HUES48 (cell line): ENCODE measurements around the gene AMBRA1.

Experiments used
- H3K27ac ChIP-seq: one replicate; pipeline ENCODE4 v1.7.0; 2013; ENCODE audit warnings: low read depth, low read length, inconsistent platforms
- H3K27me3 ChIP-seq: 2 replicates; pipeline ENCODE4 v1.6.1; 2013; ENCODE audit warnings: mild to moderate bottlenecking, low read length; ENCODE audit not compliant: control insufficient read depth, insufficient read depth
- H3K36me3 ChIP-seq: 2 replicates; pipeline ENCODE4 v1.6.1; 2013; ENCODE audit warnings: low read length; ENCODE audit not compliant: control insufficient read depth, insufficient read depth
- H3K4me1 ChIP-seq: 2 replicates; pipeline ENCODE4 v1.6.1; 2013; ENCODE audit warnings: mild to moderate bottlenecking, low read length; ENCODE audit not compliant: control insufficient read depth, insufficient read depth
- H3K4me3 ChIP-seq: 2 replicates; pipeline ENCODE4 v1.5.1; 2013; ENCODE audit warnings: mild to moderate bottlenecking, low read depth, low read length
- H3K9ac ChIP-seq: 2 replicates; pipeline ENCODE4 v1.6.1; 2013; ENCODE audit warnings: mild to moderate bottlenecking, low read depth, low read length, moderate library complexity
- H3K9me3 ChIP-seq: 2 replicates; pipeline ENCODE4 v1.6.1; 2013; ENCODE audit warnings: low read length; ENCODE audit not compliant: control insufficient read depth, insufficient read depth

AMBRA1 gene, protein sequence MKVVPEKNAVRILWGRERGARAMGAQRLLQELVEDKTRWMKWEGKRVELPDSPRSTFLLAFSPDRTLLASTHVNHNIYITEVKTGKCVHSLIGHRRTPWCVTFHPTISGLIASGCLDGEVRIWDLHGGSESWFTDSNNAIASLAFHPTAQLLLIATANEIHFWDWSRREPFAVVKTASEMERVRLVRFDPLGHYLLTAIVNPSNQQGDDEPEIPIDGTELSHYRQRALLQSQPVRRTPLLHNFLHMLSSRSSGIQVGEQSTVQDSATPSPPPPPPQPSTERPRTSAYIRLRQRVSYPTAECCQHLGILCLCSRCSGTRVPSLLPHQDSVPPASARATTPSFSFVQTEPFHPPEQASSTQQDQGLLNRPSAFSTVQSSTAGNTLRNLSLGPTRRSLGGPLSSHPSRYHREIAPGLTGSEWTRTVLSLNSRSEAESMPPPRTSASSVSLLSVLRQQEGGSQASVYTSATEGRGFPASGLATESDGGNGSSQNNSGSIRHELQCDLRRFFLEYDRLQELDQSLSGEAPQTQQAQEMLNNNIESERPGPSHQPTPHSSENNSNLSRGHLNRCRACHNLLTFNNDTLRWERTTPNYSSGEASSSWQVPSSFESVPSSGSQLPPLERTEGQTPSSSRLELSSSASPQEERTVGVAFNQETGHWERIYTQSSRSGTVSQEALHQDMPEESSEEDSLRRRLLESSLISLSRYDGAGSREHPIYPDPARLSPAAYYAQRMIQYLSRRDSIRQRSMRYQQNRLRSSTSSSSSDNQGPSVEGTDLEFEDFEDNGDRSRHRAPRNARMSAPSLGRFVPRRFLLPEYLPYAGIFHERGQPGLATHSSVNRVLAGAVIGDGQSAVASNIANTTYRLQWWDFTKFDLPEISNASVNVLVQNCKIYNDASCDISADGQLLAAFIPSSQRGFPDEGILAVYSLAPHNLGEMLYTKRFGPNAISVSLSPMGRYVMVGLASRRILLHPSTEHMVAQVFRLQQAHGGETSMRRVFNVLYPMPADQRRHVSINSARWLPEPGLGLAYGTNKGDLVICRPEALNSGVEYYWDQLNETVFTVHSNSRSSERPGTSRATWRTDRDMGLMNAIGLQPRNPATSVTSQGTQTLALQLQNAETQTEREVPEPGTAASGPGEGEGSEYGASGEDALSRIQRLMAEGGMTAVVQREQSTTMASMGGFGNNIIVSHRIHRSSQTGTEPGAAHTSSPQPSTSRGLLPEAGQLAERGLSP (N-terminal part only)

DNA sequence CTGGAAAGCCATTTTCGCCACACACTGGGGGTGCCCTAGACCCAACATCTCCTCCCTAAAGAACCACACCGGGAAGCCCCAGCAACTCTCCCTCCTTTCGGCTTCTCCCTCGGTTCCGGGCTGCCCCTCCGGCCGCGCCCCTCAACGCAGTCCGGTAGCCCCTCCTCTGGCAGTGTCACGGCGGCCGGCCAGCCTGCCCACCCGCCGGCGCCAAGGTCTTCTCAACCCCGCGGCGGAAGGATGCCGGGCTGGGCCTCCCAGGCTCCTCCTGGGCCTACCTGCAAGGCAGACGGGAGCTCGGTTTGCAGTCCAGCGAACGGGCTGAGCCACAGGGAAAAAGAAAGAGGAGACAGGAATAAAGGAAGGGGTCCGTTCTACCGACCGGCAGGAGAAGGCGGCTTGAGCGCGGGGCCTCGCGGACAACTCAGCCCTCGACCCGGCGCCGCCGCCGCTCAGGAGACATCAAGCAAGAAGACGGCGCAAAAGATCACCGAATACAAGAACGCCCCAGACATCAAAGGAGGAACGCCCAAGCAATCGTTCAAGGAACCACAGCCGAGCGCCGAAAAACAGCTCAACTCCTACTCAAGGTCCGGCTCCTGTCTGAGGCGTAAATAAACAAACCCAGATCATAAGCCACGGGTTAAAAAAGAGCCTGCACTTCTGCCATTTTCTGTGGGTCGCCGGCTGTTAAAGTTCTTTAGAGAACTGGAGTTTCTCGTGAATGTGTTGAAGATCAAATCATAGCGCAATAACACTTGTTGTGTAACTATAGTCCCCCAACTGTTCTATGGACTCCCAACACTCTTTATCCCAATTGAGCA is at the start of gene AMBRA1:
AMBRA1 (minus strand) TSS at position 474 of the 824 bp plus-strand sequence. CDS start 45,643 bp downstream, outside the sequence.
- Histone ChIP-seq H3K36me3 (no peaks in the 10 kb centered on the region), H3K27me3 (no peaks in the 10 kb centered on the region), H3K4me3 (peak within 1 kb of the TSS; percentile 88), H3K9me3 (no peaks in the 10 kb centered on the region), H3K4me1 (peaks cover 8% of the 10 kb centered on the region), H3K27ac (peak within 1 kb of the TSS; percentile 89), H3K9ac (peak within 1 kb of the TSS; percentile 85)

DNA sequence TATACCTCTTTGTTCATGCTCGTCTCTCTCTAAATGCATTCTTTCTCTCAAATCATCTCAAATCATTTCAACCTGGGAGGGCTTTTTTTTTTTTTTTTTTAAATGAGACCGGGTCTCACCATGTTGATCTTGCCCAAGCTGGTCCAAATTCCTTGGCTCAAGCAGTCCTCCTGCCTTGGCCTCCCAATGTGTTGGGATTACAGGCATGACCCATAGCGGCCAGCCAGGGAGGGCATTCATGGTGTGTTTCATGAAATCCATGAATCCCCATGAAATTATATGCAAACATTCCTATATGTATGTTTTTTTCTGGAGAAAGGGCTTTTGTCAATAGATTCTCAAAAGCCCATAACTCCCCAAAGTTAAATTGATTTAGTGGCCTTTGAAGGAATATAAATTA is 49.7 kb upstream of the AMBRA1 start:
- Histone ChIP-seq H3K36me3 (peaks cover 46% of the 10 kb centered on the region), H3K27ac (no peak overlapping the region), H3K9ac (no peak overlapping the region), H3K9me3 (no peaks in the 10 kb centered on the region), H3K4me1 (no peaks in the 10 kb centered on the region), H3K4me3 (no peak overlapping the region), H3K27me3 (no peaks in the 10 kb centered on the region)

DNA sequence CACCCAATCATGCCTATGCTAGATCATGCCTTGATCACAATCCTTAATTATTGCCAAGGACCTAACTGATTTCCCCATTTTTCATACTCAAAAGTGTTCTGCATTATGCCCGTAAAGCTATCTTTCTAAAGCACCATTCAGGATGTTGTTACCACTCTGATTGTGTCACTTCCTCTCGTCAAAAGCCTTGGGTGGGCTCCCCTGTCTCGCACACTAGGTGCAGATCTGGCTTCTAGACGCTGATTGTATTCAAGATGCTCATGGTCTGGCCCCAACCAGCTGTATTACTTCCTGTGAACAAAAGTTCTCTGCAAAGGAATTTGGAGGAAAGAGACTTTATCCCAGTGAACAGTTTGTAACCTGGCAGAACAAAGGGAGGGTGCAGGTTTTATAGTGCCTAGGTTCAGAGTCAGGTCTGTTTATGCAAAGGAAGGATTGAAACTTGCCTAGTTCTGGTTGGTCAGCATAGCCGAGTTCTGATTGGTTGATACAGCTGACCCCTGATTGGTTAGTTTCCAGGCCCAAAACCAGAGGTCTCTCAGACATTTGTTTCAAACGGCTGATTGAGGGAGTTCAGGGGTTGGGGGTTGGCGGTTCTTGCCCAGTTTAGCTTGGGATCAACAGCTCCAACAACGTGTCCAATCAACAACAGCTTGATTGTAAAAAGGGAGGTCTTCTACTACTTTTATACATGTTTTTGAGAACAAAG is 49.0 kb upstream of the AMBRA1 start:
- Histone ChIP-seq H3K4me1 (no peaks in the 10 kb centered on the region), H3K4me3 (no peak overlapping the region), H3K27ac (no peak overlapping the region), H3K27me3 (no peaks in the 10 kb centered on the region), H3K9me3 (no peaks in the 10 kb centered on the region), H3K36me3 (peaks cover 44% of the 10 kb centered on the region), H3K9ac (no peak overlapping the region)

DNA sequence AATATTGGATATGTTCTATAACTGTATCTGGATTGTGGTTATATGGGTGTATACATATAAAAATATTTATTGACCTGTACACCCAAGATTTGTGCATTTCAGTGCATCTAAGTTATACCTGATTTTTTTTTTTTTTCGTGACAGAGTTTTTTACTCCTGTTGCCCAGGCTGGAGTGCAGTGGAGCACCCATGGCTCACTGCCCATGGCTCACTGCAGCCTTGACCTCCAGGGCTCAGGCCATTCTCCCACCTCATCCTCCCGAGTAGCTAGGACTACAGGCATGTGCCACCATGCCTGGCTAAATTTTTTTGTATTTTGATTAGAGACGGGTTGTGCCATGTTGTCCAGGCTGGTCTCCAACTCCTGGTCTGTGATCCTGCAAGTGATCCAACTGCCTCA is 47.8 kb upstream of the AMBRA1 start:
- no peak overlapping the region for H3K27ac ChIP-seq
- no peaks in the 10 kb centered on the region for H3K9me3 ChIP-seq
- peaks cover 36% of the 10 kb centered on the region for H3K36me3 ChIP-seq
- no peak overlapping the region for H3K9ac ChIP-seq
- H3K27me3 ChIP-seq = no peaks in the 10 kb centered on the region
- H3K4me1 ChIP-seq = no peaks in the 10 kb centered on the region
- no peak overlapping the region for H3K4me3 ChIP-seq

DNA sequence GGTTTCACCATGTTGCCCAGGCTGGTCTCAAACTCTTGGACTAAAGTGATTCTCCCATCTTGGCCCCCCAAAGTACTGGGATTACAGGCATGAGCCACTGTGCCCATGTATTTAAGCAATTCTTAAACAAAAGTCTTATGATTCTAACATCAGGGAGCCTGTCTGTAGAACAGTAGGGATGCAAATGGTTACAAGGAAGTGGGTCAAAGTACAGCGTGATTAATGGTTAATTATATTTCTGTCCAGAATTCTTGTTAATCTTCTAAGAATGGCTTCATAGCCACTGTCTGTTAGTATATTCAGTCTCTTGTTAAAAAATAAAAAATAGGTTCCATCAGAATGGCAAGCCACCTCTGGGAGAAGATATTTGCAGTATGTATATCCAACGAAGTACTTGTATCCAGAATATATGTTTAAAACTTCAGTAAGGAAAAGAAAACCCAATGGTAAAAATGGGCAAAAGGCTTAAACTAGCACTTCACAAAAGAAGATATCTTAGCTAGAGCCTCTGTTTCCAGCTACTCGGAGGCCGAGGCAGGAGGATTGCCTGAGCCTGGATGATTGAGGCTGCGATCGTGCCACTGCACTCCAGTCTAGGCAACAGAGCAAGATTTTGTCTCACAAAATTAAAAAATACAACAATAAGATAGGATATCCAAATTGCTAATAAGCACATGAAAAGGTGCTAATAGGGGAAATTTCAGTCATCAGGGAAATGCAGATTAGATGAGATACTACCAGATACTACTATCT is 46.4 kb upstream of the AMBRA1 start:
- H3K4me3 ChIP-seq = no peak overlapping the region
- H3K27ac ChIP-seq = no peak overlapping the region
- no peaks in the 10 kb centered on the region for H3K4me1 ChIP-seq
- H3K9me3 ChIP-seq = no peaks in the 10 kb centered on the region
- H3K9ac ChIP-seq = no peak overlapping the region
- H3K36me3 ChIP-seq = peaks cover 22% of the 10 kb centered on the region
- no peaks in the 10 kb centered on the region for H3K27me3 ChIP-seq

DNA sequence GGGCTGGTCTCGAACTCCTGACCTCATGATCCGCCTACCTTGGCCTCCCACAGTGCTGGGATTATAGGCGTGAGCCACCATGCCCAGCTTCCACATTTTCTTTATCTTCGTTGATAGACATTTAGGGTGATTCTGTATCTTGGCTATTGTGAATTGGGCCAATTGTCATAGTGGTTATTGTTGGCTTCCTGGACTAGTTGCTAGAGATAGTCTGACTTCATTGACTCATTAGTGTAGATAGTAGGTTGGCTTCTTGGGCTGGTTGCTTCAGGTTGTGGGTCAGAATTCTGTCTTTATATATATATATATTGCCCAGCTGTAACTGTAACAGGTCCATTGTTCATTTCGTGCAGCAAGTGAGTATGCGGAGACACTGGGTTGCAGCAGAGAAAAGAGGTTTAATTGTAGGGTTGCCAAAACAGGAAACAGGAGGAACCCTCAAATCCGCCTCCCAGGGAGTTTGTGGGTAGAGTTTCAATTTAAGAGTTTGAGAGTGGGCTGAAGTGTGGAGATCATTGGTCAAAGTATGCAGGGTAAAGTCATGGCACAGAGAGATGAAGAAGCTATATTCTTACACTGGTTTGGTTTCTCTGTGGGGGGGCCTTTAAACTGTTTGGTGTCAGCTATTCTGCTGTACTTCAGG is 45.5 kb upstream of the AMBRA1 start:
- no peak overlapping the region for H3K27ac ChIP-seq
- H3K4me3 ChIP-seq = no peak overlapping the region
- H3K9me3 ChIP-seq = no peaks in the 10 kb centered on the region
- no peak overlapping the region for H3K9ac ChIP-seq
- no peaks in the 10 kb centered on the region for H3K4me1 ChIP-seq
- peaks cover 13% of the 10 kb centered on the region for H3K36me3 ChIP-seq
- no peaks in the 10 kb centered on the region for H3K27me3 ChIP-seq

DNA sequence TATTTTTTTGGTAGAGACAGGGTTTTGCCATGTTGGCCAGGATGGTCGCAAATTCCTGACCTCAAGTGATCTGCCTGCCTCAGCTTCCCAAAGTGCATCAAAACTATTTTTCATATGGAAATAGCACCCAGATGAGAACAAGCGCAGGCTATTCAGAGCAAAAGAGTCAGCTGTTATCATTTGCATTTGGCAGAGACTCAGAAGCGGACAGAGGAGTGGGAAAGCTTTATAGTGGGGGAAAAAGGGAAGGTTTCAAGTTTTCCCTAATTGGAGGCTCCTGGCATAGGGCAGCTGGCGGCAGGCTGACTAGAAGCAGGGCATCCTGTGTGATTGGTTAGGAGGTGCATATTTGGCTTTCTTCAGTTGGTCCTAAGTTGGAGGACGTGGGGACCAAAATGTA is 43.7 kb upstream of the AMBRA1 start:
- Histone ChIP-seq H3K36me3 (peaks cover 12% of the 10 kb centered on the region), H3K27ac (no peak overlapping the region), H3K4me3 (no peak overlapping the region), H3K4me1 (no peaks in the 10 kb centered on the region), H3K9ac (no peak overlapping the region), H3K9me3 (no peaks in the 10 kb centered on the region), H3K27me3 (no peaks in the 10 kb centered on the region)

DNA sequence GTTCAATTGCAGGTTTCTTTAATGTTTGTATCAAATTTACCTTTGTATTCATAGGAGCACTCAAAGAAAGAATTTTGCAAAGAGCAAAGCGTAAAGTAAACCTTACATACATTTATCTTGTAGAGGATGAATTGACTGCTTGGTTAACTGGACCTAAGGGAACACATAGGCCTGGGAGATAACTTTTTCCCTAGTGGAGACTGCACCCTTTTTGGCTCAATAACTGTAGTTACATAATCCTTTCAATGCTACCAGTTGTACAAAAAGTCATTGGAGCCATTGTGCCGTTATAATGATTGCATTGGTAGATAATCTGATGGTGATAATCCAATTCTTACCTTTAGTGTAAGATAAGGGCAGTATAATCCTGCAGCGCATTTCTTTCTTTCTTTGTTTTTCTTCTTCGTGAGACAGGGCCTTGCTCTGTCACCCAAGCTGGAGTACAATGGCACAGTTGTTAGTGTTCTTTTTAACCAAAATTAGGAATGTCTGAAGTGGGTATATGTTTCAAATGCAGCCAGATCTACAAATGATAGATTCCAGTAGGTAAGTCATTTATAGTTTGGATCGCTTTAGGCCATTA is 41.8 kb upstream of the AMBRA1 start:
- Histone ChIP-seq H3K4me3 (no peak overlapping the region), H3K27me3 (no peaks in the 10 kb centered on the region), H3K4me1 (no peaks in the 10 kb centered on the region), H3K27ac (no peak overlapping the region), H3K9me3 (no peaks in the 10 kb centered on the region), H3K9ac (no peak overlapping the region), H3K36me3 (peaks cover 23% of the 10 kb centered on the region)
